HG02973 (cell line): ENCODE data around the gene UTP25.
"Not testable (repeated sequence)": the region's sequence is repeated elsewhere in the genome, so short reads cannot be mapped to it uniquely, and the experiment has no call there.

Source experiments
- ATAC-seq: cut with Tn5 transposase; IDR thresholded peaks from one replicate; pipeline ENCODE4 v1.9.1; 2021; ENCODE audit warnings: moderate library complexity; ENCODE audit not compliant: unreplicated experiment

UTP25 gene

DNA sequence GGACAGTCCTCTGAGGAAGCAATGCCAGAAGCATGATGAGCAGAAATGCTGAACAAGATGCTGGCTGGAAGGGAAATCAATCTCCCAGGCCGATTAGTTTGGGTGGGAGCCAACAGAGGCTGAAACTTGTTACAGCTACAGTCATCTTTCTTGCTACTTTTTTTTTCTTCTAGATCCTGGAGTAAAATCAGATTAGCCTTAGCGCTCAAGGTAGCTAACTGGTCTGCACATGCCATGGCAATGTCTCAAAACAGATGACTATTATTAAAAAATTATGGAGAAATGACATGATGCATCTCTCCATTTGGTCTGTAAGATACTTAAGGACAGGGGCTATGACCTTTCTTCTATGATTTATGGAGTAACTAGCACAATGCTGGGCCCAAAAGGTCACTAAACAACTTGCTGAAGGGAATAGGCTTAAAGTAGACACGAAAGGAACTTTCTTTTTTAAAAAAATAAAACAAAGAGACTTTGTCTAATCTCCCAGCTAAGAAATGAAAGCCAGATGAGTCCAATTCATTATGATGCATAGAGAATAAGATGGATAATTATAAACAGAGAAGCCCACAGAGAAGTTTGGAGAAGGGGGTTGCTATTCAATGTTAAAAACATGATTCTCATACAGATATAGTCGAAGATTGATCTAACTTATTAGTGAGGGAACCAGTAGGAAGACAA lies 42.5 kb downstream of the UTP25 start:
- ATAC-seq = no peak

DNA sequence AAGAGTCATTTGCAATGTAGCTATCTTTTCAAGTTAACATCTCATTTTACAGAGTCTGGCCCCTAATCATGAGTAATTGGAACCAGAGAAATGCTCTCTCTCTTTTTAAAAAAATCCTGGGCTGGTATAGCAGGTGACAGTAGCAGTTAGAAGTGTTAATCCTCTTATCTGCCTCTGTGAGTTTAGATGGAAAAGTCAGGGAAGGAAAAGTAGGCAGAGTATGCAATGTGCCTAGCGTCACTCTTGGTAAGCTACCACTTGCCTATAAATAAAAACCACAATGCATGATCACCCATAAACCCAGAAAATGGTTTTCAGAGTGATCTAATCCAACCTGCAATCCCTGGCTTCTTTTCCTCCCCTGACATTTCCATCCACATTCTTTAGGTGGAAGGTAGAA lies 43.2 kb downstream of the UTP25 start:
- ATAC-seq = no peak

DNA sequence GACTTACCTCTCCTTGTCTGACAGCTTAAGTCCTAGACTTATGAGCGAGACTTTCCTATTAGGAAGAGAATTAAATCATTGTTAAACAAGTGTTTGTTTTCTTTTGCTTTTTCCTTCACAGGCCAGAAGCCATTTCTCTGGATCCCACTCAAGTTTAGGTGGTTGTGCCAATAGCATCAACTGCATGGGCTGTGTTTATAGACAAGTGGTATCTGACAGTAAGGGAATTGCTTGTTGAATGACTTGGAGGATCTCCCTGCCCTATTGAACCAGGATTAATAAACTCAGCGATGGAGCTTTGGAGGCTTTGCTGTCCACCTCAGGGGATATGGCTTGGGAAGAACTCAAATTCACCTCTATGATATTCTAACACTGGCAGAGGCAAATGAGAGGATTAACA lies 43.7 kb downstream of the UTP25 start:
- ATAC-seq = no peak

DNA sequence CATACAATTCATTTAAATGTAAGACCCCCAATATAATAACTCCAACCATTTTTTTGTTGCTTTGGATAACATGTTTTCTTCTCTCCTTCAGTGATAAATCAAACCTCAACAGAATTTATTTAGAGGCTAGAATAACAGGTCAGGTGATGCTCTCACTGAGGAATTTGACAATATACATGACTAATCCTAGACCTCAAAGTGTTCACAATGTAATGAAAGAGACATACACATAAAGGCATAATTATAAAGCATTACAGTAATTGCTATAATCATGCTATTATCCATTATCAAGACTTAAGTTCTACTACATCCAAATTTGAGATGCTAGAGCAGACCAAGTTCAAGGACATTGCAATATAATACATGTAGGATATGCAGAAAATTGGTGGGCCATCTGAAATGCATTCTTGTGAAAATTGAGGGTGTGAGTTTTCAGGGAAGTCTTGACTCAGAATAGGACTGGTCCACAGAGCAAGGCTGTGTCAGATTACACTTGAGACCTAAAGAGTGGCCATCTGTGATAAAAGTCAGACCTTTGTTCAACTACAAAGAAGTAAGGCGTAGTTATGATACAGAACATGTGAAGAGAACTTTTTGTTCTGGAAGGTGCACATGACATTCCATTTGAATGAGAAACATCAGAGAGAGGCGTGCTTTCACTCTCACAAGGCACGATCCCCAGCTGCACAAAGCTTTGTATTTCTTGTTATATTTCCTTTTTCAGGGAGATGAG lies 45.5 kb downstream of the UTP25 start:
- ATAC-seq = no peak

DNA sequence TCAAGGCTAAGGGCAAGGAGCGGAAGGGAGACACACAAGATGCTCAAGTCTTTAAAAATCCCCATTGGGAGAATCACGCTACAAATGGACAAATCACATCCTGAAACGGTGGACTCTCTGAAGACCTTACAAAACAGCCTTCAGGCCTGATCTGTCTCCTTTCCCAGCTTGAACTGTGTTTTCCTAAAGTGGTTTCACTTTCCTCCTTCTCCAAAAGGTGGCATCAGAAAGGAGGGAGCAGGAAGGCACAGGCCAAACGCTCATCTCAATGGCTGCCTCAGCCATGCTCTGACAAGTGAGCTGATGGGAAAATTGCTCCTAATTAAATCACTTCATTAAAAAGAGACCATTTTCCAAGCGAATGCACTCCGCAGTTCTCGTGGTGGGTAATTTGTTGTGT lies 47.7 kb downstream of the UTP25 start:
- no peak for ATAC-seq

DNA sequence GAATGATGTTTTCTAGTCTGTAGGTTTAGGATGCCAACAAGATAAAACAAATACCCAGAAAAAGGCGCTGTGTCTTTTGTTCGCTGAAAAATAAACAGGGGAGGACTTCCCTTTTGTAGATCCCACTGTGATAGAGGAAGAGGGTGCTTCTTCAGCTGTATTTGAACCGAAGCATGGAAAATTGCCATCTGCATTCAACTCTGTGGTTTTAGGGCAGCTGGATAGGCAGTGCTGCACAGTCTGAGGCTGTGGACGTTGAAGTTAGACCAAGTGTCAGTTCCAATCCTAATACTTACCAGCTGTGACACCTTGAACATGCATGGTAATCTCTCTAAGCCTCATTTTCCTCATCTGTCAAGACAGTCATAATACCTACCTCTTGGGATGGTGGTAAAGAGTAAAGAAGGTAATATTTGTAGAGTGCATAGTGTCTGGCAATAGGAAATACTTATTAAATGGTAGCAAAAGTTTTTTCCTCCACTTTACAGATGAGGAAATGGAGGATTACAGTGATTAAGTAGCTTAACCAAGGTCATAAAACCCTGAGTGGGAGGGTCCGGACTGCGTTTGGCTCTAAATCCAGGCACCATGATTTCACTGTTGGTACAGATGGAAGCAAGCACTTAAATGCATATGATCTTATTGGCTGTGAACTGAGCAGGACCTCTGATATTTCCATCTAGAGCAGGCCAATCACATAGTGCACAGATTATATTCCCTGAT lies 48.5 kb downstream of the UTP25 start:
- ATAC-seq = no peak

DNA sequence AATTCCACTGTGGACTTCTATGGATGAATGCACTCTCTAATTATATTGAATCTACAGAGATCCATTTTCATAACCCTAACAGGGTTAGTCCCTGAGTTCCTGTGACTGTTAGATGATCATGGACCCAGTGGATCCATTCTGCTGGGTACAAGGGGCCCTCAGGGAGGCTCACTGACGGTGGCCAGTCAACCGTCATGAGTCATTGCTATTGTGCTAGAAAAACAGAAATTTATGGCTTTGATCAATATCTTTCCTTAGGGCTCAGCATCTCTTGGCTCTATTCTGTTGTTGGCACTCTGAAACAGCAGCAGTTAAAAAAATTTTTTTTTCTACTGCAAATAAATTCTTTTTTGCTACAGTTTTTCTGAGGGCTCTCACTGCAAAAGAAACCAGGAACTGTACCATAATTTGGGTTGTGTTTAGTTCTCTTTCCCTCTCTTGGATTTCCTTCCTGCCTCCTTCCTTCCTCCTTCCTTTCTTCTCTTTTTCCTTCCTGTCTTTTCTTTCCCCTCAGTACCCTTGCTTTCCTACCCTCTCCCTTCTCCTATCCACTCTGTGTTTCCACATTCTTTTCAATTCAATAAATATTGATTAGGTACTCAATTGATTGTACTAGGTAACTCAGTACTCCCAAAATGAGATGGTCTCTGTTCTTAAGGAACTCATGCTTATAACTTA lies 49.5 kb downstream of the UTP25 start:
- no peak for ATAC-seq

DNA sequence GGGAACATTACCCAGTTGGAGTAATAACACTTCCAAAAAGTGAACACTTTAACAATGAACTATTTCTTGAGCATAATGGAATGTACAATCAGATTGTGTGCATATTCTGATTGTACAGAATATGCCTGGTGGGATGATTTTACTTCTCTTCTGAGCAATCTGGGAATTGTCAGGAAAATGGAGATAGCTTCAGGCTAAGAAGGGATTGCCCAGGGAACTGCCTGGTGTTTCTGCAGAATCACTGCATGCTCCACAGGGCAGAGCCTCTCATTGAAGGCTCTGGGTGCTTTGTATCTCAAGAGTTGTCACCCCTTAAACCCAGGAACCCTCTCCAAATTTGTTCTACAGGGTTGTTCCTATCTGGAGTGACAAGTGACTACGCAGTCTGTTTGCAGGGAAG lies 51.2 kb downstream of the UTP25 start:
- ATAC-seq = no peak

DNA sequence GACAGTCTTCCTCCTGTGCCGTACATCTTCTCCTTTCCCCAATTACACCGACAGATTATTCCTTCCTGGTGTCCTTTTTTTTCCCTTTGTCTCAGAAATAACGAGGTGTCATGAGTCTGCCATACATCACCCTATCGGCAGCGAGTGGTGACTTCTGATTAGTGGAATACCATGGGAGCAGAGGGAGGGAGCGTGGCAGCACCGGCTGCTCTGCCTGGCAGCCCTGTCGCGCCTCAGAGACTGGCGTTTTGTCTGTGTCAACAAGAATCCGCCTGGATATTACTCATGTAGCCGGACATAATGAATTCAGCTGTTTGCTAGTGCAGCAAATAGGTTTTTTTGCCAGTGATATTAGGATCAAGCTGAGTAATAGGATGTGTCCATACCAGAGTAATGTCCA lies 51.8 kb downstream of the UTP25 start:
- no peak for ATAC-seq

DNA sequence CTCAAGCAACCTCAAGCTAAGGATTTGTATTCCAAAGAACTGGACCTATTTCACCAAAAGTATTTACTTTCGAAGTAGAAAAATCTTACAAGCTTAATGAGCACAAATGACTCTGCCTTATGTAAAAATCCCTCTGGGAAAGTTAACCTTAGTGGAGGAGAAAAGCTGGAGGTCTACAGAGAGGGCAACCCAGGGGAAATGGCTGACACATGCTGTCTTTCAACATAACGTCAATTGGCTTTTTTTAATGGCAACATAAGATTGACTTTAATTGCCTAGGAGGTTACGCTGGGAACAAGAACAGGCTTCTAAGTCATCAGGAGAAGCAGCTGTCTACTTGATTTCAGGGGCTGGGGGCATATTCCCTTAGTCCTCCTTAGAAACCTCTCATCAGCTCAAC lies 52.3 kb downstream of the UTP25 start:
- no peak for ATAC-seq

DNA sequence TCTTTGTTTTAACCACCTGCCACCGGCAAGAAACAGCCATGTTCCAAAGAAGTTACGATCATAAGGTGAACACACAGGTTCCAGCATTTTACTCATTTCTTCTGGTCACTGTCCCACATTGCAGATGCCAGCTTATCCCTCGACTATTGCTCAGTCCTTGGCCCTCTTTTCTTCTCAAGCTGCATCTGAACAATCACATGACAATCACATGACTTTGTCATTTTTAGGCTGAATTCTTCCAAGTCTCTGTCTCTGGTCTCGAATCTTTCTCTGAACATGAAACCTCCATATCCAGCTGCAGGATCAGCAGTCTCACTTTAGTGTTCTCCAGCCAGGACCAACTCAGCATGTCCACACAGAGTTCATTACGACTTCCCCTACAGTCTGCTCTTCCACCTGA lies 53.8 kb downstream of the UTP25 start:
- ATAC-seq = no peak

DNA sequence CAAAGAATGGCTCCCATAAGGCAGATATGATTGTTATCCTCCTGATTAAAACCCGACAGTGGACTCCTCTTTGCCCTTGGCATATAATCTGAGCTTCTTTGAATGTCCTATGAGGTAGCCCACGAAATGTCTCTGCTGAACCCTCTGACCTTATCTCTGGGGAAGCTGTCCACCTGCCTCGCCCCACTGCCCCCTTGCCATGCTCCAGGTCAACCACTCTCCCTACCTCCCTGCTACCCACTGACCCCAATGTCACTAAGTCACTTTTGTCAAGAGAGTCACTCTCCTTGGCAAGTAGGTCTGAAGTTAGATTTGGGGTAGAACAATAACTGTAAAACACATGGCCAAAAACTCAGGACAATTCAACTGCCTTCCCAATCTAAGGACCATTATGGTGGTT lies 54.5 kb downstream of the UTP25 start:
- ATAC-seq = no peak

DNA sequence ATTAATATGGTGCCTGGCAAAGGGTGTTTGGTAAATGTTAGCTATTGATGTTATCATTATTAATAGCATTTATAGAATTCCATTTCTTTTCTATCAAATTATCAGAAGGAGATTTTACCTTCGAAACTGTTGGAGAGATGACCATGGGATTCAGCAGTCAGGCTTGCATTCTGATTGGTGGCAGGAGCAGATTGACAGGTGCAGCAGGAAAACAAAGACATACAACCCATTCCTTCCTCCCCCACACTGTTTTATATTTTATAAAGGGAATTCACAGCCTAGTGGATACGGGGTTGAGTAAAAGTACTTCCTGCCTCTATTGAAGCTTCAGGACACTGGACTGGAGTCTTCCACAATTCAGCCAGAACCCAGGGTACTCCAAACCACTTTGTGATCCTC lies 55.2 kb downstream of the UTP25 start:
- ATAC-seq = no peak

DNA sequence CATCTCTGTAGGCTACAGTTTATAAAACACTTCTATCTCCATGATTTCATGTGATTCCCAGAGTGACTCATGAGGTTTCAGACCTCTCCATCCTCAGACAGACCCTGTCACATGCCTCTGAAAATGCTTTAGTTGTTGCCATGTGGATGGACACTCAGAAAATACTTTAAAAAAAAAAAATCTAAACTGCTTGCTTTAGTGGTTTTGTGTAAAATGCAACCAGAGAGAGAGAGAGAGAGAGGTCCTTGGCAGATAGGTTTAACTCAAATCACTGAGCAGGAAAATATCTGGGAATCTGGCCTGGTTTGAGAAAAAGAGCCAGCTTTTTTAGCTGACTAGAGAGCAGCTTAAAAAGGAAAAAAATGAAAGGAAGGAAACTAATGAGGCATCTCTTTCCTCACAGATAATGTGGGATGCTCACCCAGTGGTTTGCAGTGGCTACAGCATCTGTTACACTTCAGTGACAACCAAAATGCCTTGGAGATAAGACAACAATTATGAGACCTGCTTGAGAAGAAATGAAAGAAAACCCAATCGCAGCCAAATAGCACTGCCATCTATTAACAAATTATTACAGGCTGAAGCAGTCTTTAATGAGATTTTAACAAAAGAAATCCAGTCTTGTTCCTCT lies 55.7 kb downstream of the UTP25 start:
- no peak for ATAC-seq

DNA sequence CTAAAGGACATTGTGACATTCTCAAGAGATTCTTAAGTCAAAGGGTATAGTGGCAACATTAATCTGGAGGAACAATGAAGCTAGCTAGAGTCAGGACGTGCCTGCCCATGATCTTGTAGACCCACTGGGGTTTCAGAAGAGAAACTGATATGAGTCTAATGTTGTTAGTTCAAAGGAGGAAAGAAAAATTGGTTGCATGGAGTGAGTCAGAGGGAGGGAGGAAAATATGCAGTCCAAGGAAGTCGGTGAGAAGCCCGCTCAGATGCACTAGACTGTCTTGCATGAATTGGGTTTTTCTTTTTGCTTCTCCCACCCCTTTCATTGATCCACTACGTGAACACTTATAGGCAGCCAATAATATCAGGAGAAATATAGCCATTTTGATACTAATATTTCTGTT lies 56.5 kb downstream of the UTP25 start:
- ATAC-seq = no peak

DNA sequence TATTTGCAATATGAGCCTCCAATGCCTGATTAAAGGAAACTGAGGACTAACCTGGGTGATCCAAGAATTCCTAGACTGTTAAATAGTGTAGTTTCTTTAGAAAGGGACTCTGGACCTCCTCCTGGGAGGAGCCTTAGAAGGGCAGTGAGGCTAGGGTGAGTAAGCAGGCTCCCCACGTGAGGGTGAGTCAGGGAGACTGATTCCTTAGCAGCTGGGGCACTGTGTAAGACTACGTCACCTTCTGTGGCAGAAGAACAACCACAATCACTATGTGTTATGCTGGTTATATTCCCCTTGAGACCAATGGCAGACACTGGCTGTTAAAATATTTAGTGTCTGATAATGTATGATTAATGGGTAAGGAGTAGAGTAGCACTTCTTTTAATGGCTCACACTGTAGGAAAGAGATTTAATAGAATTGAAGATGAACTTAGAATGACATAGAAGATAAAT lies 56.9 kb downstream of the UTP25 start:
- no peak for ATAC-seq

DNA sequence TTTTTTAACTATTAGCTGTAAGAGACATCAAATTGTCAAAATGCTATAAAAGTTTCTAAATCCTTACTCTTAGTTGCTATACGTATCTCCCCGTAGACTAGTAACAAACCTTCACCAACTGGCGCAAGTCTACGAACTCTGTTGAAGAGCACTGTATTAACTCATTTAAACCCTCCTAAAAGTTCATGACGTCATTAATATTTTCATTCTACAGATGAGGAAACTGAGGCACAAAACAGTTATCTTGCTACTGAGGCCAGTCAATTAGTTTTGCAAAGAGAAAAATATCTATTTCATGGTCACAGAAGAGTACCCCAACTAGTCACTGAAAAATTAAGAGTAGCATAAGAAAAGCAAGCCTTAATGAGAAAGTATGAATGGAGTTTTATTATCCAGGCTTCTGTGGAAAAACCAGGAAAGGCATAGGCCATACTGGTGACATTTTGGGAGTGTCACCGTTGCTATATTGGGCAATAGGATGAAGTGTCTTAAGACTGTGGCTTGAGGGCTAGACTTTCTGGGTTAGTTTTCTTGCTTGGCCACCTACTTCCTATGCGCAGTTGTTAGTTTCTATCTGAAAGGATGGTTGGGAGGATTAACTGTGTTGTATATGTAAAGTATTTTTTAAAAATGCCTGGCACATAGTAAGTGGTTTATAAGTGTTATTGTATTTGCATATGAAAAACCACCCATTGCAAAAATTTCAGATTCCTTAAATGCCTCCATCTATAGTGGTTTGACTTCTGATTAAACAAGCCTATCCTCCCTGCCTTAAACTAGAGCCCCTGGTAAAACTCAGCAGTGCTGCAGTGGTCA lies 57.8 kb downstream of the UTP25 start:
- ATAC-seq = no peak

DNA sequence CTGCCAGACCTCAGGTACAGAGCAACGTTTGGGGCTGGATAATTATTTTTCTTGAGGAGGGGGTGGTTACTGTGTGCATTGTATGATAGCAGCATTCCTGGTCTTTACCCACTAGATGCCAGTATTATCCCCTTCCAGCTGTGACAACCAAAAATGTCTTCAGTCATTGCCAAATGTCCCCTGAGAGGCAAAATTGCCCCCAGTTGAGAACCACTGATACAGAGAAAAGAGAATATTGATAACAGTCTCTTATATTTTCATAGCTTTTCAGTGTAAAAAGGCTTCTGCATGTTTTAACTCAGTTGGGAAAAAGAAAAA lies 58.4 kb downstream of the UTP25 start:
- no peak for ATAC-seq

DNA sequence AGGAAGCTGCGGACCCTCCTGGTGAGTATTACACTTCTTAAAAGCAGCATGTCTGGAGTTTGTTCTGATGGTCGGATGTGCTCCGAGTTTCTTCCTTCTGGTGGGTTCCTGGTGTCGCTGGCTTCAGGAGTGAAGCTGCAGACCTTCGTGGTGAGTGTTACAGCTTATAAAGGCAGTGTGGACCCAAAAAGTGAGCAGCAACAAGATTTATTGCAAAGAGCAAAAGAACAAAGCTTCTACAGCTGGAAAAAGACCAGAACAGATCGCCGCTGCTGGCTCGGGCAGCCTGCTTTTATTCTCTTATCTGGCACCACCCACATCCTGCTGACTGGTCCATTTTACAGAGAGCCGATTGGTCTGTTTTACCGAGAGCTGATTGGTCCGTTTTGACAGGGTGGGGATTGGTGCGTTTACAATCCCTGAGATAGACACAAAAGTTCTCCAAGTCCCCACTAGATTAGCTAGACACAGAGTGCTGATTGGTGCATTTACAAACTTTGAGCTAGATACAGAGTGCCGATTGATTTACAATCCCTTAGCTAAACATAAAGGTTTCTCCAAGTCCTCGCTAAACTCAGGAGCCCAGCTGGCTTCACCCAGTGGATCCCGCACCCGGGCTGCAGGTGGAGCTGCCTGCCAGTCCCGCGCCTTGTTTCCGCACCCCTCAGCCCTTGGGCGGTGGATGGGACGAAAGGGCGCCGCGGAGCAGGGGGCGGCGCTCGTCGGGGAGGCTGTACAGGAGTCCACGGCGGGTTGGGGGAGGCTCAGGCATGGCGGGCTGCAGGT lies 60.7 kb downstream of the UTP25 start:
- not testable (repeated sequence) for ATAC-seq

DNA sequence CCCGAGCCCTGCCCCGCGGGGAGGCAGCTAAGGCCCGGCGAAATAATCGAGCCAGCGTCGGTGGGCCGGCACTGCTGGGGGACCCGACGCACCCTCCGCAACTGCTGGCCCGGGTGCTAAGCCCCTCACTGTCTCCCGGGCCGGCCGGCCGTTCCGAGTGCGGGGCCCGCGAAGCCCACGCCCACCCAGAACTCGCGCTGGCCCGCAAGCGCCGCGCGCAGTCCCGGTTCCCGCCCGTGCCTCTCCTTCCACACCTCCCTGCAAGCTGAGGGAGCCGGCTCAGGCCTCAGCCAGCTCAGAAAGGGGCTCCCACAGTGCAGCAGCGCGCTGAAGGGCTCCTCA lies 61.3 kb downstream of the UTP25 start:
- no peak for ATAC-seq
